Epithelial cell of esophagus (primary cell): ENCODE measurements around the gene DNAJC7.

Source experiments
- DNase-seq: peaks from one replicate; pipeline ENCODE4 v3.0.0; 2010; ENCODE audit warnings: low read depth
- H3K4me3 ChIP-seq: 2 replicates; pipeline ENCODE4 v1.5.1; 2011; ENCODE audit warnings: mild to moderate bottlenecking, low read length, control low read depth
- CTCF ChIP-seq: IDR thresholded peaks from 2 replicates; pipeline ENCODE4 v1.5.1; 2011; ENCODE audit warnings: low read depth, mild to moderate bottlenecking, low read length, control low read depth, inconsistent platforms; ENCODE audit not compliant: insufficient read depth; ENCODE audit errors: missing control alignments

The DNAJC7 gene

GRCh38 chr17:41930009-41930832, 87.0 kb downstream of the DNAJC7 start, which contains the start of gene ODAD4:
ODAD4 (plus strand) TSS chr17:41930617; CDS start chr17:41930724, 107 bp downstream.
- DNase-seq, result peak; percentile 99
- TF ChIP-seq CTCF, result peak; percentile 68
- H3K4me3 ChIP-seq, result peak within 1 kb of the TSS; percentile 59

GRCh38 chr17:41928693-41929251, 88.5 kb downstream of the DNAJC7 start:
- no peak overlapping the region for H3K4me3 ChIP-seq
- no peak for TF ChIP-seq CTCF
- no peak for DNase-seq
